Left forelimb (tissue), 1 donor: Measurements from ENCODE around the gene PIGBOS1.
"Not testable (repeated sequence)": the region's sequence is repeated elsewhere in the genome, so short reads cannot be mapped to it uniquely, and the experiment has no call there.

Source experiments
- DNase-seq: peaks from one replicate; pipeline ENCODE4 v3.0.0-alpha.2; 2018; ENCODE audit warnings: low spot score

The PIGBOS1 gene, protein sequence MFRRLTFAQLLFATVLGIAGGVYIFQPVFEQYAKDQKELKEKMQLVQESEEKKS

DNA sequence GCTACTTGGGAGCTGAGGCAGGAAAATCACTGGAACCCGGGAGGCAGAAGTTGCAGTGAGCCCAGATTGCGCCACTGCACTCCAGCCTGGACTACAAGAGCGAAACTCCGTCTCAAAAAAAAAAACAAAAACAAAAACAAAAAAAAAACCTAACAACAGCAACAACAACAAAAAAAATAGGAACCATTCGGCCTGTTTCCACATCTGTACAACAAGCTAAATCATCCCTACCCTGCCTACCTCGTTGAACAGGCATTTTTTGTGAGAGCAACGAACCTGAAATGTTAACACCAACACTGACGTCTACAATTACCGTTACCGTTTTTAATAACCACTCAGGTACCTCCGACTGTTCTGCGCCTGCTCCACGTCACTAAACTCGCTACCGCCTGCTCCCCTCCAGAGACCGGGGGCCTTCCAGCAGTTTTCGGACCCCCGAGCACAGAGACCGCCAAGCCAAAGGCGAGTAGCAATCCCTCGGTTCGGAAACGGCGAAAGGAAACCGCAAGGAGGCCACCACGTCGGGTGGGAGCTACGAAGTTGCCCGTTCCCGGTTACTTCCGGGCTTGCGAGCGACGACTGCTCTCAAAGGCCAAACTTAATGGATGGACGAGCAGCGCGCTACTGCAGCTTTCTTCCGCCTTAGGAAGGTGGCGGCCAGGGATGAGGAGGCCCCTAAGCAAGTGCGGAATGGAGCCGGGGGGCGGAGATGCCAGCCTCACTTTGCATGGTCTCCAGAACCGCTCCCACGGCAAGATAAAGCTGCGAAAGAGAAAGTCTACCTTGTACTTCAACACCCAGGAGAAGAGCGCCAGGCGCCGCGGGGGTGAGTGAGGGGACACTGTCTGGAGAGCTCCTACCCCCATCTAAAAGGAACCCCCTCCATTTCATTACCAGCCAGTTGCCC lies at the start of gene PIGBOS1, which contains the start of gene PIGB:
TSS of gene PIGBOS1 (minus strand) at position 536 of the 907 bp plus-strand sequence. CDS start 1,331 bp downstream, outside the sequence.
TSS of gene PIGB (plus strand) at position 635 of the 907 bp plus-strand sequence. CDS start at position 664, 29 bp downstream.
- DNase-seq, result peak; percentile 89

DNA sequence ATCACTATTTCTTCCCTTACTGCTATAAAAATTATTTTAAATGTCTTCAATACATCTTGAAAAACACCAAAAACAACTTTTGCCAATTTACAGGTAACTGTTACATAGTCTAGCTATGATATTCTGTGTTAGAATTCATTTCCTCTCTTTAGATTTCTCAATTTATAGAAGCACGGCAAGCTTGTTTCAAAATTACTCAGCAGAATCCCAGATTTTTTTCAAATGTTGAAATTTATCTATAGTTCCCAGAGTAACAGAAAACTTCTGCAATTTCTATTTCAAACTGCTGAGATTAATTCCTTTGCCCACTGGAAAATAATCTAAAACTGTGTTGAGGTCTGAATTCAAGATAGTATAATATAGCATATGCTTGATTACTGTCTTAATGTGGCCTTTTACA lies 48.1 kb upstream of the PIGBOS1 start:
- no peak for DNase-seq

DNA sequence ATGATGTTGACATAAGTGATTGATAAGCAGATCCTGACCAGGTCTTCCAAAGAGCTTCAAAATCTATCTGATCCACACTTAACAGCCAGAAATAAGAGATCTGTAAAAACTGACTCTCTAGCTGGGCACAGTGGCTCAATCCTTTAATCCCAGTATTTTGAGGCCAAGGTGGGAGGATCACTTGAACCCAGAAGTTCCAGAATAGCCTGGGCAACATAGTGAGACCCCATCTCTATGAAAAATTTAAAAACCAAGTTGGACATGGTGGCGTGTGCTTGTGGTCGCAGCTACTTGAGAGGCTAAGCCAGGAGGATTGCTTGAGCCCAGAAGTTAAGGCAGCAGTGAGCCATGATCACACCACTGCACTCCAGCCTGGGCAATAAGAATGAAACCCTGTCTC lies 43.7 kb upstream of the PIGBOS1 start:
- no peak for DNase-seq

DNA sequence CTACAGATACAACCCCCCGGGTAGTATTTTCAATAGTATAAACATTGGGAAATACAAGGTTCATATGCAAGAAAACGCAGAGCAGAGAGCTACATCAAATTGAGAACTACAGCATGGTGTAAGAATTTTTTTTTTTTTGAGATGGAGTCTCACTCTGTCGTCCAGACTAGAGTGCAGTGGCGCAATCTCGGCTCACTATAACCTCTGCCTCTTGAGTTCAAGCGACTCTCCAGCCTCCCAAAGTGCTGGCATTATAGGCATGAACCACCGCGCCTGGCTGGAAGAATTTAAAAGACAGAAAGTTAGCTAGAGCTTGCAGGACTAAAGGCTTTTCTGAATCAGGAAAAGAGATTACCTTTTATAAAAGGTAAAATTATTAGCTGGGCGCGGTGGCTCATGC lies 42.1 kb upstream of the PIGBOS1 start:
- DNase-seq, result no peak

DNA sequence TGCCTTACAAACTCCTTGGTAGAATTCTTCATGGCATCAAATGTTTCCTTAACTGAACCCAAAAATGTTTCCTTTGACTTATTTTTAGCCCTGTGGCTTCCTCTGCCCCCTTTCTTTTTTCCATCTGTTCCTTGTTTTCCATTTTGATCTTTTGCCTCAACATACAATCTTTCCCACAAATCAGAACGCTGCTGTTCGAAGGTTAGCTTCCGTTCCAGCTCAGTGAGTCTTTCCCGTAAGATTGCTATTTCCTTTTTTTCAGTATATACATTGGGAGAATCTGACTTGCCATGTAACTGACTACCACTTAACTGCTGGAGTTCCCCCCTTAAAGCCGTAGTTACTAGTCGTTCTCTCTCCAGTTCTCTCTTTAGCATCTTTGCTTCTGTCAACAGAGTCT lies 41.3 kb upstream of the PIGBOS1 start:
- DNase-seq, result no peak

DNA sequence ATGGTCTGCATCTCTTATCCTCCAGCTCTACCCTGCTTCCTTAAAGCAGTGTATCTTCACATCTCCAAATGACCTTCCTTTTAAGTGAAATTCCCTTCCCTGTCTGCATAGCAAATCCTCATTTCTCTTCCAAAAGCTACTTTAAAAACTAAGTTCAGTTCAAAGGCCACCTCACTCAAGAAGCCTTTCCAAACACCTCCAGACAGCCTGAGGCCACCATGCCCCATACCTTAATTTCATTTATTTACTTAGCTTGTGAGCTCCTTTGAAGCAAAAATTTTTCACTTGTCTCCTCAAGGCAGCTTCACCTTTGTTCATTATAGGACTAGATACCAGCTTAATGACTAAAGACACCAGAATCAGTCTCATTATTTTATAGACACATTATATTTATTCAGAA lies 39.5 kb upstream of the PIGBOS1 start:
- no peak for DNase-seq

DNA sequence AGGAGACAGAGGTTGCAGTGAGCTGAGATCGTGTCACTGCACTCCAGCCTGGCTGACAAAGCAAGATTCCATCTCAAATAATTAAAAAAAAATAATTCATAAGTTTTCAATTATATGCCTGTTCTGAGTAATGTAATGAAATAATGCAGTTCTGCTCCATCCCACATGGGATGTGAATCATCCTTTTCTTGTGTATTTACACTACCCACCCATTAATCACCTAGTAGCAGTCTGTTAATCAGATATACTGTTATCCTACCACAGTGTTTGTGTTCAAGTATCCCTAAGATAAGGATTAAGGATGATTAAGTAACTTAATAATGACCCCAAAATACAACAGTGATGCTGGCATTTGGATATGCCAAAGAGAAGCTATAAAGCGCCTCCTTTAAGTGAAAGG lies 38.9 kb upstream of the PIGBOS1 start:
- no peak for DNase-seq

DNA sequence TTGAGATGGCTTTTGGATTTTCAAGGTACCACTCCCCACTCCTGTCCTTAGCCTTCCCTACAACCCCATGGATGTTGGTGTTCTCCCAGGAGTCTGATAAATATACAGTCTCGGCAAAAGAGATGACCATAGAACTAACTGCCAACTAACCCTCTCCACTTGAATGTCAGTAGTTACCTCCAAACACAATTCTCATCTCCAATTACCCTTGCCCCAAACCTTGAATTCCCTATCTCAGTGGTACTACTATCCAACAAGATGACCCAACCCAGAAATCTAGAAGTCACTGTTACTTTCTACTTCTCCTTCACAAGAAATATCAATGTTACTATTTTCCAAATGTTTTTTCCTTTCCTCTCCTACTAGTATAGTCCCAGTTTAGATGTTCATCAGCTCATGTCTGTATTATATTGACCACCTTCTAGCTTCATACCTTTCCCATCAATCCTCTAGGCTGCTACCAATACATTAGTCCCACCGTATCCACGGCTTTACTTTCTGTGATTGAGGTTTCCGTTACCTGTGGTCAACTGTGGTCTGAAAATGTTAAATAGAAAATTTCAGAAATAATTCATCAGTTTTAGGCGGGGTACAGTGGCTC lies 38.2 kb upstream of the PIGBOS1 start:
- DNase-seq, result no peak

DNA sequence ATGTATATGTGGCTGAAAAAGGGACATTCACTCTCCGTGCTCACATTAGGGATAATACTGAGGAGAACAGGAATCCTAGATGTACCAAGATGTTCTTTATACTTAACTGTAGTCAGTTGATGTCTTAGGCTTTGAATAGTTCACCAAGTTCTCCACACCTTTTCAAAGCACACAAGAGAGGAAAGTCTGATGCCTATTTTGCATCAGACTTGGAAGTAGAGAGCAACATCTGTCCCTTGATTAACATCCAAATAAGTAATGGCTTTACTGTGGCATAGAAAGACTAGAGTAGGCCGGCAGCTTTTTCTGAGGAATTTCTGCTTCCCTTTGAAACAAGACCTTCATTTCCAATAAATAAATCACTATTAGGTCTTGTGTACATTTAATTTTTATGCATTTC lies 34.1 kb upstream of the PIGBOS1 start:
- DNase-seq, result no peak

DNA sequence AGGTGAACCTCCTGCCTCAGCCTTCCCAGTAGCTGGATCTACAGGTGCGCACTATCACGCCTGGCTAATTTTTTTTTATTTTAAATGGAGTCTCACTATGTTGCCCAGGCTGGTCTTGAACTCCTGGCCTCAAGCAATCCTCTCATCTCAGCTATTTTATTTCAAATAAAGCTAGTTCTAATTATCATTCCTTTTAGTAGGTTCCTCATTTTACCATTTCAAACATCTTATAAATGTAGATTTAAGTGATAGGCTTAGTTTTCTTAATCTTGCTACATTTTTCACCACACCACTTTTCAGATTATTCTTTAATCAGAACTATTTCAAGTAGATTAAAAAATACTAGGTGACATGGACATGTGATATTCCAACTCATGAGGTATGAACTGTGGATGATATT lies 30.4 kb upstream of the PIGBOS1 start:
- no peak for DNase-seq

DNA sequence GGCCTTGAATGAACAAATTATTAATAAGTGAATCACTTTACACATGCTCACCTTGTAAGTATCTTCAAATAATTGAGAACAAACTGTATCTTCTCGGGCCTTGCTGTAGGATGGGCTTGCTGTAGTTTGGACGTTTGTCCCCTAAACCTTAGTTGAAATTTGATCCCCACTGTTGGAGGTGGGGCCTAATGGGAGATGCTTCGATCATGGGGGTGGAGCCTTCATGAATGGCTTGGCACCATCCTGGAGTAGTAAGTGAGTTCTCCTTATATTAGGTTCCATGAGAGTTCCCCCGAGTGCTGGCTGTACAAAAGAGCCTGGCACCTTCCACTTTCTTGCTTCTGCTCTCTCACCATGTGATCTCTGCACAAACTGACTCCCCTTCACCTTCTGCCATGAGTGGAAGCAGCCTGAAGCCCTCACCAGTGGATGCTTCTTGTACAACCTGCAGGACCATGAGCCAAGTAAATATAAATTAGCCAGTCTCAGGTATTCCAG lies 29.4 kb upstream of the PIGBOS1 start:
- no peak for DNase-seq

DNA sequence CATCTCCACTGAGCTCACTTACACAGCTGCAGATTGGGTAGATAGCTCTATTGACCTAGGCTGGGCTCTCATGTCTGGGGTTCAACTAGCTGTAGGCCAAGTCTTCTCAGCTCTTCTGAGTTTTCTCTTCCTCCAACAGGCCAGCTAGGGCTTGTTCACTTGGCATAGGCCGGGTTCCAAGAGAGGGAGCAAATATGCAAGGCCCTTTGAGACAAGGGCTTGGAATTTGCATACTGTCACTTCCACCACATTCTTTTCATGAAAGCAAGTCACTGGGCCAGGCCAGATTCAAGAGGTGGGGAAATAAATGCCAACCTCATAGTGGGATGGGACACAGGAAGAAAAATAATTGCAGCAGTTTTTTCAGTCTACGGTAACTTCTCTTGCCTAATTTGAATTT lies 25.3 kb upstream of the PIGBOS1 start:
- no peak for DNase-seq

DNA sequence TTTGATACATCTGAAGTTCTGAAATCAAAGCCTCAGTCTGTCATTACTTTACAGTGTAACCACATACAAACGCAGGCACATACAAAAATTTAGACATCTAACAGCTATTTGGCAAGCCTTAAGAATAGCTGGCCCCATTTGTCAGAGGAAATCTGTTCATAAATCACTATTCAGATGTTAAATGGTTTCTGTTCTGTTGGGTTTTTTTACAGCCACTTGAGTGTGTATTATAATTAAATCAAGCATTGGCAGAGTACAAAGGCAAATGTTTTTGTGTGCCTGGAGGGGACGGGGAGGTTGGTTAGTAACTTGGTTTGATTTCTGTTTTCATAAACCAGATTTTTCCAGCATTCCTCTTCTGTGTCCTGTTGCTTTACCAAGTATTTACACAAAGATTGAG lies 24.2 kb upstream of the PIGBOS1 start:
- DNase-seq, result no peak

DNA sequence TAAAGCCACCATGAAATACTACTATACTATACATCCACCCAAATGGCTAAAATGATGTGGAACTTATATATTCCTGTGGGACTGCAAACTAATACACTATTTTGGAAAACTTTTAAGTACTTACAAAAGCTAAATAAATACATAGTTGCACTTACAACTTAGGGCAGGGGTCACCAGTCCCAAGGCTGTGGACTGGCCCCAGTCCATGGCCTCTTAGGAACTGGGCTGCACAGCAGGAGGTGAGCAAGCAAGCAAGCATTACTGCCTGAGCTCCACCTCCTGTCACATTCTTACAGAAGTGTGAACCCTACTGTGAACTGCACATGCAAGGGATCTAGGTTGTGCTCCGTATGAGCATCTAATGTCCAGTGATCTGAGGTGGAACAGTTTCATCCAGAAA lies 18.2 kb upstream of the PIGBOS1 start:
- no peak for DNase-seq

DNA sequence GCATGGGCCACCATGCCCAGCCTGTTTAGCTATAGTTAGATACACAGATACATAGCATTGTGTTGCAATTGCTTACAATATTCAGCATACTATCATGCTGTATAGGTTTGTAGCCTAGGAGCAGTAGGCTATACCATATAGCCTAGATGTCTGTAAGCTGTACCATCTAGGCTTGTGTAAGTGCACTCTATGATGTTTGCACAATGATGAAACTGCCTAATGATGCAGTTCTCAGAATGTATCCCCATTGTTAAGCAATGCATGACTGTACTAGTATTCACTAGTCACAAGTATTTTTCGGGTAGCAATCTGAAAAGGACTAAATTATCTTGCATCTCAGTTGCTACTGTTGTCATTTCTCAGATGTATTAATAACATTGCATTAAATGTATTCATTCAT lies 16.1 kb upstream of the PIGBOS1 start:
- no peak for DNase-seq

DNA sequence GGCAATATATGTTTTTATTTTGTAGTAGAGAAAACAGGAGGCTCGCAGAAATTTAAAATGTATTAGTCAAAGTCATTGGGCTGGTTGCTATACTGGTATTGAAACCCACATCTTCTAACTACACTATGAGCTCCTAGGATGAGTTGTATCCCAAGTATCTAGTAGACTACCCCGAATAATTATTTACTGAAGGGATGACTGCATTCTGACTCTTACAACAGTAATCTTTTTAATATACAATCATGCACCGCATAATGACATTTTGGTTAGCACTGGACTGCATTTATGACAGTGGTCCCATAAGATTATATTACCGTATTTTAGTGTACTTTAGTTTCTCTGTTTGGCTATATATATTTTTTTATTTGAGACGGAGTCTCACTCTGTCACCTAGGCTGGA lies 15.4 kb upstream of the PIGBOS1 start:
- no peak for DNase-seq

DNA sequence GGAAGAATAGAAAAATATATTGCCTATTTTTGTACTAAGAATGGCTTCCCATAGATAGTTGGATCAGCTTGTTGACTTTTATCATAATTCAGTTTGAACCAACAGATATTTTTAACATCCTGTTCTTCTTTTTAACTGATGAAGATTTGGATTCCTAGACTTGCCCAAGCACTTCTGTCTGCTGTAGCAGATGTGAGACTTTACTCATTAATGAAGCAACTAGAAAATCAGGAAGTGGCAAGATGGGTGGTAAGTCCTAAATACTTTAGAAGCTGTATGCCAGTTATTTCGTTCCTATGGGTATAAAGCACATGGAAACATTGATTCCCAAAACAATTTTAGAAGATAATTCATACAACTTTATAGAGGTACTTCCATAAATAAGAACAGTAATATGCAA lies 8.5 kb upstream of the PIGBOS1 start:
- no peak for DNase-seq

DNA sequence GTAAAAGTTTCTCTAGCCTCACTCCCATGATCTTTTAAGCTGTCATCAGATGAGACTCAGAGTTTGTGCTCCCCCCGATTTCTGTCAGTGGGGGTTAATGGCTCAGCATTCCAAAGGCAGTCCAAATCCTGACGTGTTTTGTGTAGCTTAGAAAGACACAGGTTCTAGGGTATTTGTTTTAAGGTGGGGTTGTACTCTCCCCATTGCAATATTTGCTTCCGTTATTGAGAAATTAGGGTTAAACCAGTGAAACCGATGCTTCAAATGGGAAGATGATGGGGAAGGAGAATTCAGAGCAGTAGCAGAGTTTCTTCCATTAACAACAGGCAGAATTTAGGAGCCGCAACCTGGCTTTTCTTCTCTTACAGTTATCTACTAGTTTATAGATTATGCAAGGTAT lies 3.5 kb upstream of the PIGBOS1 start:
- no peak for DNase-seq

DNA sequence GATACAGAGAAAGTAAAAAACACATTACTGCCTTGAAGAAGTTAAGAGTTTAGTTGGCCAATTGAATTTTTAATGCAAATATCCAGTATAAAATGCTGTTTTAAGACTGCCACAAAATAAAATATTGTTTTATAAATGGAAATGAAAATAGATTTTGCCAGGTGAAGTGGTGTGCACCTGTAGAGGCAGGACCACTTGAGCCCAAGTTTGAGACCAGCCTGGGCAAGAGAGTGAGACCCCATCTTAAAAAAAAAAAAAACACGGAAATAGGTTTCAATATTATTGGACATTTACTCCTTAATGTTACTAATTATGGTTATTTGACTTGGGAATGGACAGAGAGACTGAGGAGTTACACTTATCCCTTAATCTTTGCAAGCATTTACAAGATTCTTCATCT lies 2.0 kb upstream of the PIGBOS1 start:
- no peak for DNase-seq

DNA sequence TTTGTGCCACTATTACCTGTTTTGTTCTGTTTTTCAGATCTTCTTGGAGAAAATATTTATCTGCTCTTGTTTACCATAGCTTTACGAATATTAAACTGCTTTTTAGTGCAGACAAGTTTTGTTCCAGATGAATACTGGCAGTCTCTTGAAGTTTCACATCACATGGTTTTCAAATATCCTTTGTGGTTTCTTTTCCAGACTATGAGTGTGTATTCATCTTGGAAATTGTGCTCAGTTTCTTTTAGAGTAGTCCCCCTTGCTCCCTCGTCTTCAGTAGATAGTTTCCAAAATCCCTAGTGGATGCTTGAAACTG lies 1.3 kb upstream of the PIGBOS1 start:
- no peak for DNase-seq

DNA sequence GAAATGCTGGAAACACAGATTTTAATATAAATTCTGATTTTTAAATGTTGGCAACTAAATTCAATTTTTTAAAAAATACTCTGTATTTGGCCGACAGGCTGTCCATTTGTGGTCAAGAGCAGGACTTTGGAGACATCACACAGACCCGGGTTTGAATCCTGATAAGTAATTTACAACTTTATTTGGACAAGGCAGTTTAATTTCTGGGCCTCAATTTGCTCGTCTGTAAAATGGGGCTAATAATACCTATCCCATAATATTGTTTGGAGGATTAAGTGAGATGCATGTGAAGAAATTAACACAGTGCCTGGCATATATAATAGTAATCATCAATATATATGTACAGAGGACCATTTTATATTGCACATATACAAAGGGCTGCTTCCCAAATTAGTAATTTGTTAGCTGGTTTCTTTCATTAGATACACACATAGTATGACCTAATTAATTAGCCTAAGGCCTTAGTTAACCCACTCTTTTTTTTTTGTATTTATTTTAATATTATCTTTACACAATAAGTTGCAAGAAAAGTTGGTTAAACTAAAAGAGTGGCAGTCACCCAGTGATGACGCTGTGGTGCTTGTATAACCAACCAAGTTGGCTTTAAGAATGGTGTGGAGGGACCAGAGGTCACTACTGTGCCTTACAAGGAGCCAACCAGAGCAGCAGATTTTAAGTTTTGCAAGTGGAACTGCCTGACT lies 764 bp upstream of the PIGBOS1 start:
- DNase-seq, result no peak

DNA sequence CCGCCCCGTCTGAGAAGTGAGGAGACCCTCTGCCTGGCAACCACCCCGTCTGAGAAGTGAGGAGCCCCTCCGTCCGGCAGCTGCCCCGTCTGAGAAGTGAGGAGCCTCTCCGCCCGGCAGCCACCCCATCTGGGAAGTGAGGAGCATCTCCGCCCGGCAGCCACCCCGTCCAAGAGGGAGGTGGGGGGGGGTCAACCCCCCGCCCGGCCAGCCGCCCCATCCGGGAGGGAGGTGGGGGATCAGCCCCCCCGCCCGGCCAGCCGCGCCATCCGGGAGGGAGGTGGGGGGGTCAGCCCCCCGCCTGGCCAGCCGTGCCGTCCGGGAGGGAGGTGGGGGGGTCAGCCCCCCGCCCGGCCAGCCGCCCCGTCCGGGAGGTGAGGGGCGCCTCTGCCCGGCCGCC lies 16.1 kb downstream of the PIGBOS1 start:
- not testable (repeated sequence) for DNase-seq

DNA sequence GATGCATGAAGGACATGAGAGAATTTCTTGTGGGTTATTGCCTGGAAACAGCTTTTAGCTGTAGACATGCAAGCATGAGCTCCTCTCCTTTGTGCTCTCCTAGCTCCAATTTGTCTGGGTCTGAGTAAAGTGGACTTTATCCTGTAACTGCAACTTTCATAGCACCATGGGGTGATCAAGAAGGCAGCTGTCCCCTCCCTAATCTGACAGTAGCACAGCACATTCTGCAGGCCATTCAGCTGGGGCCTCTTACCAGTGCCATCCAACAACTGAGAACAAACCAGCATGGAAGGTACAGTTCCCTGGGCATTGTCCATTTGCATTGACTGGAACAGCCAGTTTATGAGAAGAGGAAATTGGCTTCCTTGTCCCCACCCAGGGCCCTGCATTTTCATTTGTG lies 21.6 kb downstream of the PIGBOS1 start:
- no peak for DNase-seq
